ENCODE data around the gene SYMPK.
A peak's percentile ranks its signal among the peaks of the same experiment; 100 is the strongest.

Gene SYMPK

GRCh38 chr19:45862564-45863334 lies at the start of gene SYMPK:
TSS of gene SYMPK (minus strand) at chr19:45863147. CDS start at chr19:45854495, 8,652 bp downstream.
- peak; percentile 81 for DNase-seq (ENCODE audit: low read depth)
- no peak for TF ChIP-seq CTCF (IDR thresholded peaks at IDR 0.05; ENCODE audit: control insufficient read depth, extremely low read depth, insufficient read depth)
- peak within 1 kb of the TSS; percentile 86 for H3K4me3 ChIP-seq (ENCODE audit: low read depth, low read length)

GRCh38 chr19:45911291-45911690 lies 48.3 kb upstream of the SYMPK start:
- TF ChIP-seq CTCF (IDR thresholded peaks at IDR 0.05; ENCODE audit: control insufficient read depth, extremely low read depth, insufficient read depth): no peak
- no peak overlapping the region for H3K4me3 ChIP-seq (ENCODE audit: low read depth, low read length)
- DNase-seq (ENCODE audit: low read depth): no peak

GRCh38 chr19:45908956-45909355 lies 46.0 kb upstream of the SYMPK start:
- no peak for TF ChIP-seq CTCF (IDR thresholded peaks at IDR 0.05; ENCODE audit: control insufficient read depth, extremely low read depth, insufficient read depth)
- H3K4me3 ChIP-seq (ENCODE audit: low read depth, low read length): no peak overlapping the region
- DNase-seq (ENCODE audit: low read depth): no peak

- H3K4me3 ChIP-seq (ENCODE audit: low read depth, low read length): no peak overlapping the region
- no peak for DNase-seq (ENCODE audit: low read depth)
- no peak for TF ChIP-seq CTCF (IDR thresholded peaks at IDR 0.05; ENCODE audit: control insufficient read depth, extremely low read depth, insufficient read depth)
Measured at GRCh38 chr19:45906221-45906620, 43.3 kb upstream of the SYMPK start.

- no peak for DNase-seq (ENCODE audit: low read depth)
- TF ChIP-seq CTCF (IDR thresholded peaks at IDR 0.05; ENCODE audit: control insufficient read depth, extremely low read depth, insufficient read depth): no peak
- H3K4me3 ChIP-seq (ENCODE audit: low read depth, low read length): no peak overlapping the region
Measured at GRCh38 chr19:45905011-45905410, 42.1 kb upstream of the SYMPK start.

- H3K4me3 ChIP-seq (ENCODE audit: low read depth, low read length): peak overlapping the region; percentile 78
- no peak for TF ChIP-seq CTCF (IDR thresholded peaks at IDR 0.05; ENCODE audit: control insufficient read depth, extremely low read depth, insufficient read depth)
- peak; percentile 63 for DNase-seq (ENCODE audit: low read depth)
Measured at GRCh38 chr19:45902651-45903625, 40.0 kb upstream of the SYMPK start.
